H9 (cell line): ENCODE measurements around the gene ZNF771. TPM values are rescaled to one million over a fixed set of nuclear protein-coding genes. Genes with fewer than 3 reads are reported as not detected.
A peak's percentile ranks its signal among the peaks of the same experiment; 100 is the strongest.

Source experiments
- DNase-seq: peaks from one replicate; pipeline ENCODE4 v3.0.0-alpha.2; 2017
- H2AFZ ChIP-seq: one replicate; pipeline ENCODE4 v1.6.1; 2013; ENCODE audit warnings: mild to moderate bottlenecking, low read length, control low read depth, moderate library complexity
- H2AK5ac ChIP-seq: 2 replicates; pipeline ENCODE4 v1.6.1; 2013; ENCODE audit warnings: low read length, control low read depth, mixed read lengths; ENCODE audit not compliant: insufficient read length
- H2BK120ac ChIP-seq: one replicate; pipeline ENCODE4 v1.6.1; 2013; ENCODE audit warnings: low read depth, mild to moderate bottlenecking, low read length, control low read depth, inconsistent platforms; ENCODE audit not compliant: poor library complexity, severe bottlenecking
- H2BK12ac ChIP-seq: 2 replicates; pipeline ENCODE4 v1.6.1; 2013; ENCODE audit warnings: low read length, control low read depth, mixed read lengths, low read depth; ENCODE audit not compliant: insufficient read length
- H2BK15ac ChIP-seq: 2 replicates; pipeline ENCODE4 v1.6.1; 2013; ENCODE audit warnings: low read depth, low read length, control low read depth
- H2BK20ac ChIP-seq: one replicate; pipeline ENCODE4 v1.6.1; 2013; ENCODE audit warnings: low read depth, mild to moderate bottlenecking, low read length, control low read depth, inconsistent platforms; ENCODE audit not compliant: poor library complexity, severe bottlenecking
- H2BK5ac ChIP-seq: 2 replicates; pipeline ENCODE4 v1.6.1; 2013; ENCODE audit warnings: low read length, control low read depth, mixed read lengths; ENCODE audit not compliant: insufficient read length
- H3K14ac ChIP-seq: 2 replicates; pipeline ENCODE4 v1.6.1; 2013; ENCODE audit warnings: low read length, control low read depth; ENCODE audit not compliant: insufficient read depth
- H3K18ac ChIP-seq: 2 replicates; pipeline ENCODE4 v1.6.1; 2013; ENCODE audit warnings: low read depth, mild to moderate bottlenecking, mixed read lengths, low read length, control low read depth; ENCODE audit not compliant: insufficient read length
- H3K23ac ChIP-seq: 2 replicates; pipeline ENCODE4 v1.6.1; 2013; ENCODE audit warnings: low read length, control low read depth, mixed read lengths, low read depth; ENCODE audit not compliant: insufficient read length
- H3K23me2 ChIP-seq: 2 replicates; pipeline ENCODE4 v1.6.1; 2013; ENCODE audit warnings: low read depth, mild to moderate bottlenecking, mixed read lengths, low read length, control low read depth; ENCODE audit not compliant: insufficient read length, poor library complexity, severe bottlenecking
- H3K27ac ChIP-seq: 2 replicates; pipeline ENCODE4 v1.5.1; 2013; ENCODE audit warnings: low read length, control low read depth, mixed read lengths, low read depth; ENCODE audit not compliant: insufficient read length
- H3K27me3 ChIP-seq: 2 replicates; pipeline ENCODE4 v1.6.1; 2013; ENCODE audit warnings: low read length, control low read depth, inconsistent platforms; ENCODE audit not compliant: insufficient read depth
- H3K4ac ChIP-seq: 2 replicates; pipeline ENCODE4 v1.6.1; 2013; ENCODE audit warnings: low read depth, mild to moderate bottlenecking, control low read depth, inconsistent platforms, low read length, moderate library complexity
- H3K4me1 ChIP-seq: 2 replicates; pipeline ENCODE4 v1.6.1; 2013; ENCODE audit warnings: low read length, control low read depth, inconsistent platforms; ENCODE audit not compliant: insufficient read depth
- H3K4me2 ChIP-seq: 2 replicates; pipeline ENCODE4 v1.6.1; 2013; ENCODE audit warnings: low read length, control low read depth, mixed read lengths; ENCODE audit not compliant: insufficient read length, insufficient read depth
- H3K56ac ChIP-seq: 2 replicates; pipeline ENCODE4 v1.6.1; 2013; ENCODE audit warnings: low read depth, mild to moderate bottlenecking, mixed read lengths, low read length, control low read depth; ENCODE audit not compliant: insufficient read length
- H3K79me1 ChIP-seq: 2 replicates; pipeline ENCODE4 v1.6.1; 2013; ENCODE audit warnings: low read depth, mild to moderate bottlenecking, moderate library complexity, low read length, control low read depth, inconsistent platforms; ENCODE audit not compliant: insufficient read depth, poor library complexity, severe bottlenecking
- H3K79me2 ChIP-seq: 2 replicates; pipeline ENCODE4 v1.6.1; 2013; ENCODE audit warnings: low read length, control low read depth, inconsistent platforms; ENCODE audit not compliant: insufficient read depth
- H3K9ac ChIP-seq: 2 replicates; pipeline ENCODE4 v1.6.1; 2013; ENCODE audit warnings: low read length, control low read depth, mixed read lengths; ENCODE audit not compliant: insufficient read length; ENCODE audit errors: extremely low read depth
- H3K9me3 ChIP-seq: one replicate; pipeline ENCODE4 v1.6.1; 2013; ENCODE audit warnings: low read depth, low read length, inconsistent platforms; ENCODE audit not compliant: control insufficient read depth
- H3T11ph ChIP-seq: one replicate; pipeline ENCODE4 v1.6.1; 2013; ENCODE audit warnings: mild to moderate bottlenecking, low read length, control low read depth, inconsistent platforms
- H4K20me1 ChIP-seq: one replicate; pipeline ENCODE4 v1.6.1; 2013; ENCODE audit not compliant: control insufficient read depth, insufficient read length, insufficient read depth
- H4K5ac ChIP-seq: 2 replicates; pipeline ENCODE4 v1.6.1; 2013; ENCODE audit warnings: low read depth, mild to moderate bottlenecking, mixed read lengths, low read length, control low read depth; ENCODE audit not compliant: insufficient read length
- H4K8ac ChIP-seq: replicated peaks from 2 replicates; pipeline ENCODE4 v1.6.1; 2013; ENCODE audit warnings: low read length, control low read depth, mixed read lengths, low read depth; ENCODE audit not compliant: insufficient read length
- H4K91ac ChIP-seq: 2 replicates; pipeline ENCODE4 v1.6.1; 2013; ENCODE audit warnings: low read depth, mild to moderate bottlenecking, moderate library complexity, mixed read lengths, low read length, control low read depth; ENCODE audit not compliant: insufficient read length
- H3K27ac Mint-ChIP-seq, 3 experiments: 2 replicates in 2 of 3; 3 replicates in 1 of 3; pipeline ENCODE4 v1.8.0; 2020 to 2021; ENCODE audit warnings: mixed read lengths in 3 of 3, mild to moderate bottlenecking in 1 of 3, moderate library complexity in 1 of 3
- H3K27me3 Mint-ChIP-seq: 2 replicates; pipeline ENCODE4 v1.8.0; 2021; ENCODE audit warnings: low read depth, mild to moderate bottlenecking, moderate library complexity, mixed read lengths
- H3K36me3 Mint-ChIP-seq, 3 experiments: 2 replicates in 2 of 3; 3 replicates in 1 of 3; pipeline ENCODE4 v1.8.0; 2020 to 2021; ENCODE audit warnings: low read depth in 3 of 3, mixed read lengths in 3 of 3; ENCODE audit not compliant: insufficient read depth in 1 of 3
- H3K4me1 Mint-ChIP-seq, 2 experiments: 2 replicates each; pipeline ENCODE4 v1.8.0; 2020; ENCODE audit warnings: mixed read lengths in 2 of 2
- H3K4me3 Mint-ChIP-seq, 2 experiments: 2 replicates in 1 of 2; 3 replicates in 1 of 2; pipeline ENCODE4 v1.8.0; 2020 to 2021; ENCODE audit warnings: mild to moderate bottlenecking in 2 of 2, mixed read lengths in 2 of 2, moderate library complexity in 1 of 2
- H3K9me3 Mint-ChIP-seq, 2 experiments: 2 replicates in 1 of 2; 3 replicates in 1 of 2; pipeline ENCODE4 v1.8.0; 2020; ENCODE audit warnings: mild to moderate bottlenecking in 2 of 2, mixed read lengths in 2 of 2, moderate library complexity in 1 of 2
- WGBS: extraction: QIAGEN DNeasy Blood & Tissue Kit; methylation state at CpG from one replicate; pipeline ENCODE4 v1.1.7; 2013; ENCODE audit warnings: missing lambda C conversion rate, low lambda C conversion rate, mixed read lengths; ENCODE audit not compliant: insufficient read length; ENCODE audit errors: extremely low coverage; 5-methylcytosine and 5-hydroxymethylcytosine counted together
- total RNA-seq: library from RNA; stranded (reverse); gene quantifications from 2 replicates; pipeline ENCODE4 v1.2.1, GENCODE V29; 2021
- TF ChIP-seq, protein P1 (sequence below): fragments of 200-600 bp; sonication (generic); conservative IDR thresholded peaks from 3 replicates; pipeline ENCODE4 v1.8.0; 2021; ENCODE audit warnings: antibody characterized with exemption, mild to moderate bottlenecking

The ZNF771 gene
- total RNA-seq, 1 experiment from 2014 or later: 10.5 TPM

DNA sequence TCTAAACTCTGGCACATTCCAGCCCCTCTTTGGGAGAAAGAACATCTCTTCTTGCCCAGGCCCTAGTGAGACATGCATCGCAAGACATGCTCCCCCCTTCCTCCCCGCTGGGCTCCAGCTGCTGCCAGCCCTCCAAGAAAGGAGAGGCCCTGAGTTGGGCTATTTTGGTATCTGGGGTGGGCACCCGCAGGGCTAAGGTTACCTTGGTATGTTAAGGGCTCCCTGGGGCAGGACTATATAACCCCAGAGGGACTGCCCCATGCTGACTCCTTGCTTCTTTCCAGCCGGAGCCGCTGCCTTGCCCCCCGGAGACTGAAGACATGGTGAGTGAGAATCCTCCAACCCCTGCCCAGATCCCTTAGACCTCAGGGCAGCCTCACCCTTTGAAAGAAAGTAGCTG, 32.9 kb upstream of the ZNF771 start, which contains the start of gene MYL11:
Gene MYL11, plus strand, starts transcription at position 265 of the 400 bp plus-strand sequence. Its CDS starts 56 bp downstream, at position 321.
- Mint-ChIP-seq H3K4me3 (no peak within 1 kb of the TSS), H3K36me3 (no peaks in the 10 kb centered on the region), H3K27ac (peak within 1 kb of the TSS; percentile 31 to 73 (median 72); a peak in 4 of 7 replicates), H3K27me3 (peaks cover 2% of the 10 kb centered on the region; the same call in 1 of the 2 replicates), H3K9me3 (peaks cover 0 to 5% of the 10 kb centered on the region in 2 experiments; a peak in 4 of 5 replicates), H3K4me1 (peaks cover 23 to 38% of the 10 kb centered on the region in 2 experiments)
- no peaks in the 10 kb centered on the region for H3K79me1 ChIP-seq
- H4K8ac ChIP-seq: no peak within 1 kb of the TSS
- no peak within 1 kb of the TSS for H3K4ac ChIP-seq
- H3K79me2 ChIP-seq: no peaks in the 10 kb centered on the region; the same call in none of the 2 replicates
- no peak within 1 kb of the TSS for H3K4me2 ChIP-seq
- no peak within 1 kb of the TSS for H2AK5ac ChIP-seq
- no peaks in the 10 kb centered on the region for H4K20me1 ChIP-seq
- H2AFZ ChIP-seq: no peak within 1 kb of the TSS
- H3K23me2 ChIP-seq: peaks cover 14% of the 10 kb centered on the region
- H3K18ac ChIP-seq: no peak within 1 kb of the TSS
- no peak within 1 kb of the TSS for H2BK5ac ChIP-seq
- H3K27ac ChIP-seq: no peak within 1 kb of the TSS
- no peak within 1 kb of the TSS for H4K91ac ChIP-seq
- no peak within 1 kb of the TSS for H3K23ac ChIP-seq
- H3K9ac ChIP-seq: no peak within 1 kb of the TSS
- TF ChIP-seq, protein P1, sequence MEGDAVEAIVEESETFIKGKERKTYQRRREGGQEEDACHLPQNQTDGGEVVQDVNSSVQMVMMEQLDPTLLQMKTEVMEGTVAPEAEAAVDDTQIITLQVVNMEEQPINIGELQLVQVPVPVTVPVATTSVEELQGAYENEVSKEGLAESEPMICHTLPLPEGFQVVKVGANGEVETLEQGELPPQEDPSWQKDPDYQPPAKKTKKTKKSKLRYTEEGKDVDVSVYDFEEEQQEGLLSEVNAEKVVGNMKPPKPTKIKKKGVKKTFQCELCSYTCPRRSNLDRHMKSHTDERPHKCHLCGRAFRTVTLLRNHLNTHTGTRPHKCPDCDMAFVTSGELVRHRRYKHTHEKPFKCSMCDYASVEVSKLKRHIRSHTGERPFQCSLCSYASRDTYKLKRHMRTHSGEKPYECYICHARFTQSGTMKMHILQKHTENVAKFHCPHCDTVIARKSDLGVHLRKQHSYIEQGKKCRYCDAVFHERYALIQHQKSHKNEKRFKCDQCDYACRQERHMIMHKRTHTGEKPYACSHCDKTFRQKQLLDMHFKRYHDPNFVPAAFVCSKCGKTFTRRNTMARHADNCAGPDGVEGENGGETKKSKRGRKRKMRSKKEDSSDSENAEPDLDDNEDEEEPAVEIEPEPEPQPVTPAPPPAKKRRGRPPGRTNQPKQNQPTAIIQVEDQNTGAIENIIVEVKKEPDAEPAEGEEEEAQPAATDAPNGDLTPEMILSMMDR: no peak
- no peak within 1 kb of the TSS for H3K14ac ChIP-seq
- no peak within 1 kb of the TSS for H3T11ph ChIP-seq
- H3K27me3 ChIP-seq: no peaks in the 10 kb centered on the region
- DNase-seq: no peak
- H3K9me3 ChIP-seq: no peaks in the 10 kb centered on the region
- H2BK12ac ChIP-seq: no peak within 1 kb of the TSS
- no peak within 1 kb of the TSS for H4K5ac ChIP-seq
- H3K4me1 ChIP-seq: no peaks in the 10 kb centered on the region; the same call in 1 of the 2 replicates
- H3K56ac ChIP-seq: no peak within 1 kb of the TSS
- no peak within 1 kb of the TSS for H2BK120ac ChIP-seq
- WGBS: no CpG with 5 or more reads among the region's 6 CpGs
- H2BK20ac ChIP-seq: peak within 1 kb of the TSS; percentile 0
- no peak within 1 kb of the TSS for H2BK15ac ChIP-seq
